K562 (cell line): ENCODE data around the gene MEF2C. TPM values are rescaled to one million over a fixed set of nuclear protein-coding genes. Genes with fewer than 3 reads are reported as not detected.

Experiments used
- BCL6 ChIP-seq: fragments of 250-450 bp; sonication (Bioruptor Pico); IDR thresholded peaks from 2 replicates; pipeline ENCODE4 v1.4.0; 2020
- DMBX1 ChIP-seq: fragments of 250-450 bp; sonication (Bioruptor Pico); IDR thresholded peaks from 2 replicates; pipeline ENCODE4 v1.8.0; 2022; ENCODE audit warnings: inconsistent platforms, mild to moderate bottlenecking, moderate library complexity, borderline replicate concordance
- ELF1 ChIP-seq: fragments of 200-800 bp; sonication (Bioruptor generic); IDR thresholded peaks from 2 replicates; pipeline ENCODE4 v1.6.1; 2016; ENCODE audit warnings: missing genetic modification characterization, missing compliant biosample characterization
- ETV1 ChIP-seq: fragments of 450-650 bp; conservative IDR thresholded peaks from 2 replicates; pipeline ENCODE4 v1.6.1; 2016; ENCODE audit warnings: missing genetic modification characterization, control low read depth, low read depth, missing compliant biosample characterization
- FOXA3 ChIP-seq, 2 experiments: fragments of 450-650 bp in 1 of 2; sonication (generic) in 1 of 2; formaldehyde crosslinking; IDR thresholded peaks in 1 of 2; conservative IDR thresholded peaks in 1 of 2; 2 replicates each; pipeline versions ENCODE4 v1.4.0 to v1.8.0; 2020 to 2022; ENCODE audit warnings: mild to moderate bottlenecking in 2 of 2, missing genetic modification reagents in 1 of 2
- HDAC8 ChIP-seq: fragments of 450-650 bp; IDR thresholded peaks from 2 replicates; pipeline ENCODE4 v1.6.1; 2016; ENCODE audit warnings: mild to moderate bottlenecking, missing genetic modification characterization, moderate library complexity, missing compliant biosample characterization
- HOMEZ ChIP-seq: fragments of 250-450 bp; sonication (Bioruptor Pico); IDR thresholded peaks from 2 replicates; pipeline ENCODE4 v1.4.0; 2020; ENCODE audit warnings: mild to moderate bottlenecking, moderate library complexity
- KAT7 ChIP-seq: sonication (generic); formaldehyde crosslinking; IDR thresholded peaks from 2 replicates; pipeline ENCODE4 v1.8.0; 2022; ENCODE audit warnings: missing genetic modification reagents, mild to moderate bottlenecking, borderline replicate concordance
- MTA3 ChIP-seq: fragments of 450-650 bp; formaldehyde crosslinking; IDR thresholded peaks from 2 replicates; pipeline ENCODE4 v1.6.1; 2017; ENCODE audit warnings: mild to moderate bottlenecking, borderline replicate concordance
- NFXL1 ChIP-seq: fragments of 450-650 bp; formaldehyde crosslinking; IDR thresholded peaks from 2 replicates; pipeline ENCODE4 v1.4.0; 2021; ENCODE audit warnings: mild to moderate bottlenecking
- RBBP5 ChIP-seq: fragments of 200-600 bp; sonication (generic); IDR thresholded peaks from 2 replicates; pipeline ENCODE4 v1.6.1; 2012; ENCODE audit warnings: borderline replicate concordance, mild to moderate bottlenecking, low read length, control low read depth, inconsistent platforms; ENCODE audit not compliant: insufficient read depth, poor library complexity, severe bottlenecking
- RBM25 ChIP-seq: fragments of 200-400 bp; formaldehyde crosslinking; IDR thresholded peaks from 2 replicates; pipeline ENCODE4 v1.6.1; 2018; ENCODE audit warnings: low read length, low read depth, moderate library complexity; ENCODE audit not compliant: severe bottlenecking
- RCOR1 ChIP-seq, 2 experiments: IDR thresholded peaks; 2 replicates each; pipeline ENCODE4 v1.6.1; 2012; ENCODE audit warnings: low read depth in 2 of 2, low read length in 2 of 2, borderline replicate concordance in 1 of 2, improper control_type of control experiment in 1 of 2
- SMAD4 ChIP-seq: fragments of 250-450 bp; sonication (Bioruptor Pico); conservative IDR thresholded peaks from 2 replicates; pipeline ENCODE4 v1.8.0; 2021; ENCODE audit warnings: inconsistent platforms, mild to moderate bottlenecking, moderate library complexity
- SMARCE1 ChIP-seq: fragments of 450-650 bp; IDR thresholded peaks from 2 replicates; pipeline ENCODE4 v1.7.1; 2016; ENCODE audit warnings: mild to moderate bottlenecking
- ZNF140 ChIP-seq: fragments of 250-450 bp; sonication (Bioruptor Pico); IDR thresholded peaks from 2 replicates; pipeline ENCODE4 v1.8.0; 2021; ENCODE audit warnings: moderate library complexity, mild to moderate bottlenecking, inconsistent platforms
- ZNF263 ChIP-seq: sonication (generic); formaldehyde crosslinking; IDR thresholded peaks from 2 replicates; pipeline ENCODE4 v1.8.0; 2022; ENCODE audit warnings: mild to moderate bottlenecking, missing genetic modification reagents, borderline replicate concordance
- ZNF695 ChIP-seq: fragments of 450-650 bp; formaldehyde crosslinking; IDR thresholded peaks from 2 replicates; pipeline ENCODE4 v1.4.0; 2020; ENCODE audit warnings: mild to moderate bottlenecking, moderate library complexity
- ZNF778 ChIP-seq: fragments of 450-650 bp; formaldehyde crosslinking; IDR thresholded peaks from 2 replicates; pipeline ENCODE4 v1.4.0; 2020; ENCODE audit warnings: mild to moderate bottlenecking, moderate library complexity
- polyA plus RNA-seq, 8 experiments: library from polyadenylated mRNA; depleted of rRNA in 4 of 8; stranded (reverse) in 5 of 8; unstranded in 3 of 8; fragments of >200 nt; fragmentation: Nextera tagmentation in 2 of 8; fragmentation: Illumina TruSeq in 1 of 8; extraction: Ambion mirVana in 2 of 8; extraction: Trizol in 1 of 8; gene quantifications; 2 replicates each; pipeline versions ENCODE4 v1.2.1 to v1.2.3, GENCODE V29; 2011 to 2014; ENCODE audit warnings: inconsistent platforms in 1 of 8, missing spikeins in 1 of 8
- total RNA-seq, 7 experiments: library from RNA; depleted of rRNA in 6 of 7; stranded (reverse); fragments of >200 nt in 6 of 7; fragmentation: Illumina TruSeq in 2 of 7; extraction: Trizol in 2 of 7; gene quantifications; 2 replicates each; pipeline versions ENCODE4 v1.2.1 to v1.2.3, GENCODE V29; 2011 to 2021; ENCODE audit warnings: low replicate concordance in 1 of 7
- TF ChIP-seq, protein P1 (sequence below): fragments of 150-350 bp; conservative IDR thresholded peaks from 2 replicates; pipeline ENCODE4 v1.6.1; 2014; ENCODE audit warnings: low read length
- TF ChIP-seq, protein P2 (sequence below), 3 experiments: fragments of 200-800 bp in 1 of 3; sonication (Bioruptor generic) in 1 of 3; sonication (generic) in 1 of 3; formaldehyde crosslinking in 1 of 3; IDR thresholded peaks; 2 replicates each; pipeline versions ENCODE4 v1.6.1 to v1.8.0; 2016 to 2022; ENCODE audit warnings: mild to moderate bottlenecking in 2 of 3, missing compliant biosample characterization in 2 of 3, missing genetic modification characterization in 2 of 3, missing genetic modification reagents in 1 of 3

Gene MEF2C
- total and polyA plus RNA-seq, 9 of the 15 experiments (the other 6 are each of a cell fraction or from before 2014, with no cell fraction given), result 25.1 to 67.8 (median 58.3) TPM

GRCh38 chr5:88883059-88883835, at the start of gene MEF2C (continued):
- TF ChIP-seq BCL6 (CRISPR knock-in tag) (peak; percentile 64; the same call in 1 of the 2 replicates), ZNF695 (CRISPR knock-in tag) (peak; percentile 49; the same call in 1 of the 2 replicates), DMBX1 (CRISPR knock-in tag) (peak; percentile 96), NFXL1 (CRISPR knock-in tag) (peak; percentile 28; the same call in 1 of the 2 replicates), SMARCE1 (no peak; the same call in 1 of the 2 replicates), KAT7 (peak; percentile 43), ETV1 (tag) (no peak), ELF1 (tag) (peak; percentile 40; the same call in 1 of the 2 replicates), FOXA3 (CRISPR knock-in tag; conservative IDR thresholded peaks at IDR 0.05 in 1 of 2, IDR thresholded peaks at IDR 0.05 in 1 of 2) (no peak), RBM25 (peak; percentile 23), HOMEZ (CRISPR knock-in tag) (0 out of 2 replicates have a peak, but pooled peaks have one; percentile 27), ZNF263 (CRISPR knock-in tag) (peak; percentile 97), RCOR1 (IDR thresholded peaks at IDR 0.05; ENCODE audit: borderline replicate concordance in 1 of 2, low read depth in 2 of 2, low read length in 2 of 2) (0 out of 4 replicates have a peak, but pooled peaks of 1 of the 2 experiments have one; percentile 17), ZNF778 (CRISPR knock-in tag) (no peak), HDAC8 (0 out of 2 replicates have a peak, but pooled peaks have one; percentile 59), ZNF140 (CRISPR knock-in tag) (0 out of 2 replicates have a peak, but pooled peaks have one; percentile 59), SMAD4 (CRISPR knock-in tag) (peak; percentile 88), RBBP5 (peak; percentile 97), MTA3 (no peak)
- TF ChIP-seq, protein P1, sequence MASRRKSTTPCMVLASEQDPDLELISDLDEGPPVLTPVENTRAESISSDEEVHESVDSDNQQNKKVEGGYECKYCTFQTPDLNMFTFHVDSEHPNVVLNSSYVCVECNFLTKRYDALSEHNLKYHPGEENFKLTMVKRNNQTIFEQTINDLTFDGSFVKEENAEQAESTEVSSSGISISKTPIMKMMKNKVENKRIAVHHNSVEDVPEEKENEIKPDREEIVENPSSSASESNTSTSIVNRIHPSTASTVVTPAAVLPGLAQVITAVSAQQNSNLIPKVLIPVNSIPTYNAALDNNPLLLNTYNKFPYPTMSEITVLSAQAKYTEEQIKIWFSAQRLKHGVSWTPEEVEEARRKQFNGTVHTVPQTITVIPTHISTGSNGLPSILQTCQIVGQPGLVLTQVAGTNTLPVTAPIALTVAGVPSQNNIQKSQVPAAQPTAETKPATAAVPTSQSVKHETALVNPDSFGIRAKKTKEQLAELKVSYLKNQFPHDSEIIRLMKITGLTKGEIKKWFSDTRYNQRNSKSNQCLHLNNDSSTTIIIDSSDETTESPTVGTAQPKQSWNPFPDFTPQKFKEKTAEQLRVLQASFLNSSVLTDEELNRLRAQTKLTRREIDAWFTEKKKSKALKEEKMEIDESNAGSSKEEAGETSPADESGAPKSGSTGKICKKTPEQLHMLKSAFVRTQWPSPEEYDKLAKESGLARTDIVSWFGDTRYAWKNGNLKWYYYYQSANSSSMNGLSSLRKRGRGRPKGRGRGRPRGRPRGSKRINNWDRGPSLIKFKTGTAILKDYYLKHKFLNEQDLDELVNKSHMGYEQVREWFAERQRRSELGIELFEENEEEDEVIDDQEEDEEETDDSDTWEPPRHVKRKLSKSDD, result no peak
- TF ChIP-seq, protein P2, sequence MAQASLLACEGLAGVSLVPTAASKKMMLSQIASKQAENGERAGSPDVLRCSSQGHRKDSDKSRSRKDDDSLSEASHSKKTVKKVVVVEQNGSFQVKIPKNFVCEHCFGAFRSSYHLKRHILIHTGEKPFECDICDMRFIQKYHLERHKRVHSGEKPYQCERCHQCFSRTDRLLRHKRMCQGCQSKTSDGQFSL (CRISPR knock-in tag; IDR thresholded peaks at IDR 0.05), result peak; percentile 99
- TF ChIP-seq, protein P2 (tag; IDR thresholded peaks at IDR 0.05), result peak in 1 of 2 experiments; percentile 96; a peak in 2 of 4 replicates
